Bronchial epithelial cell (primary cell): Measurements from ENCODE around the gene PLCB1. TPM values are rescaled to one million over a fixed set of nuclear protein-coding genes. Genes with fewer than 3 reads are reported as not detected.

Source experiments
- DNase-seq: peaks from one replicate; pipeline ENCODE4 v3.0.0-alpha.2; 2010; ENCODE audit warnings: low read depth
- FAIRE-seq: peaks from 2 replicates; lab custom pipeline; 2011; peaks lifted over from hg19 to GRCh38; lab: Jason Lieb, UNC
- H3K27me3 ChIP-seq: 2 replicates; pipeline ENCODE4 v1.5.1; 2011; ENCODE audit warnings: low read length; ENCODE audit not compliant: control insufficient read depth, insufficient read depth
- H3K36me3 ChIP-seq: 2 replicates; pipeline ENCODE4 v1.5.1; 2011; ENCODE audit warnings: low read length; ENCODE audit not compliant: control insufficient read depth, insufficient read depth
- H3K4me3 ChIP-seq: 2 replicates; pipeline ENCODE4 v1.5.1; 2011; ENCODE audit warnings: mild to moderate bottlenecking, low read depth, low read length, control low read depth
- CTCF ChIP-seq: IDR thresholded peaks from 2 replicates; pipeline ENCODE4 v1.5.1; 2011; ENCODE audit warnings: mild to moderate bottlenecking, moderate library complexity, low read length, control low read depth, inconsistent platforms; ENCODE audit not compliant: insufficient read depth, severe bottlenecking
- total RNA-seq: library from RNA; depleted of rRNA; stranded (reverse); fragments of >200 nt; gene quantifications from 2 replicates; pipeline ENCODE4 v1.2.1, GENCODE V29; 2014

PLCB1 gene
- total RNA-seq, 1 donor from 2014 or later, result 1.1 TPM

DNA sequence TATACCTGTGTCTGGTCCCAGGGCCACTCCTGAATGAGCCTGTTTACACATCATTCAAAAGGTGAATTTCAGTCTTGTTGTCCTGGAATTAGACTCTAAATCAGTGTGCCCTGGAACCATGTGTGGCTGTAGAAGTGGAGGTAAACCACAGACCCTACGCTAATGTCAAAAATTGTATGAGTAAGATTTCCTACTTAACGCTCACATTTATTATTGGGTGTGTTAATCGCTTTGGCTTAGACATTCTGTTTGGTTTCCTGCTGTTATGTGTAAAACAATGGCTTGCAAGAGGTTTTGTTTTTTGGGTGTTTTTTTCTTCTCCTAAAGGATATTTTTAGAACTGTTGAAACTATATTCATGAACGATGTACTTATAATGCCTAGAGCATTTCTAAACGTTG is 19.3 kb downstream of the PLCB1 start:
- no peak for DNase-seq
- no peak for TF ChIP-seq CTCF
- Histone ChIP-seq H3K36me3 (no peaks in the 10 kb centered on the region), H3K27me3 (no peaks in the 10 kb centered on the region), H3K4me3 (no peak overlapping the region)
- no peak for FAIRE-seq

GRCh38 chr20:8152183-8152582 is 20.1 kb downstream of the PLCB1 start:
- peak; percentile 50 for DNase-seq
- Histone ChIP-seq H3K36me3 (no peaks in the 10 kb centered on the region), H3K27me3 (no peaks in the 10 kb centered on the region), H3K4me3 (no peak overlapping the region)
- FAIRE-seq, result no peak
- no peak for TF ChIP-seq CTCF

- H3K36me3 ChIP-seq, result no peaks in the 10 kb centered on the region
- TF ChIP-seq CTCF, result no peak
- no peak for FAIRE-seq
- no peak overlapping the region for H3K4me3 ChIP-seq
- DNase-seq, result no peak
- no peaks in the 10 kb centered on the region for H3K27me3 ChIP-seq
Observed at GRCh38 chr20:8152847-8153246, 20.8 kb downstream of the PLCB1 start.

- Histone ChIP-seq H3K4me3 (no peak overlapping the region), H3K36me3 (no peaks in the 10 kb centered on the region), H3K27me3 (no peaks in the 10 kb centered on the region)
- DNase-seq (peak; percentile 40), FAIRE-seq (no peak)
- no peak for TF ChIP-seq CTCF
Observed at GRCh38 chr20:8153281-8153908, 21.3 kb downstream of the PLCB1 start.

DNA sequence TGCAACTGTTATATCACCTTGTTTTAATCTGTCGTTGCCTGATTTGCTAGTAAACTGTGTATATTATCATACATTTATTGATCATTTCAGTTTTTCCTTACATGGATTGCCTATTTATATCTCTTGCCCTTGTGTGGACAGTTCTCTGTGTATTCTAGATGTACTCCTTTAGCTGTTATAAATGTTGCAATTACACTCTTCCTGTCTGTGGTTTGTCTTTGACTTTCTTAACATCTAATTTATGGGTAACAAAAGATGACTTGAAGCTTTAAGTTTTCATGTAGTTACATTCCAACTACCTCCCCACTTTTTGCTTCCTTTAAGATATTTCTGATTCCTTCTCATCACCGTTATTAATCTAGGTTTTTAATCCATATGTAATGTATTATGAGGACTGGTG is 22.6 kb downstream of the PLCB1 start:
- no peaks in the 10 kb centered on the region for H3K27me3 ChIP-seq
- DNase-seq (no peak), FAIRE-seq (no peak)
- H3K36me3 ChIP-seq, result no peaks in the 10 kb centered on the region
- H3K4me3 ChIP-seq, result no peak overlapping the region
- no peak for TF ChIP-seq CTCF

DNA sequence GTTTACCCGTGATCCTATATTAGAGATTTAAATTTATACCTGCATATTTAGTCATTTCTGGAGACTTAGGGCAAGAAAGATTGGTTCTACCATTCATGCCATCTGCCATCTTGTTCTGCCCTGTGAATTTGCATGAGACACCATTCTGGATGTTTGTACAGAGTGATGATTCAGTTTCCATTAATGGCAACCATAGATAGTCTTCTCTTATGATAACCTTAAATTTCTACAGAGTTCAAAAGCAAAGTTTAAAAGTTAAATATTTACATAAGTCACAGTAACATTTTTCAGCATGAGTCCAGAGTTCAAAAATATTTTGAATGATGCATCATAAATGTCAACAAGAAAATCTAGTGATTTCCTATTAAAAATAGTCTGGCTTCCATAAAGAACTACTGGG is 23.2 kb downstream of the PLCB1 start:
- DNase-seq (no peak), FAIRE-seq (no peak)
- no peak overlapping the region for H3K4me3 ChIP-seq
- no peaks in the 10 kb centered on the region for H3K27me3 ChIP-seq
- H3K36me3 ChIP-seq, result no peaks in the 10 kb centered on the region
- no peak for TF ChIP-seq CTCF
